NT2/D1 (cell line): Measurements from ENCODE around the gene LAG3.

Source experiments
- YY1 ChIP-seq: IDR thresholded peaks from 2 replicates; pipeline ENCODE4 v1.6.1; 2011; ENCODE audit not compliant: insufficient read length, insufficient read depth
- ZNF274 ChIP-seq: IDR thresholded peaks from 2 replicates; pipeline ENCODE4 v1.6.1; 2011; ENCODE audit warnings: mild to moderate bottlenecking, low read depth, low read length

DNA sequence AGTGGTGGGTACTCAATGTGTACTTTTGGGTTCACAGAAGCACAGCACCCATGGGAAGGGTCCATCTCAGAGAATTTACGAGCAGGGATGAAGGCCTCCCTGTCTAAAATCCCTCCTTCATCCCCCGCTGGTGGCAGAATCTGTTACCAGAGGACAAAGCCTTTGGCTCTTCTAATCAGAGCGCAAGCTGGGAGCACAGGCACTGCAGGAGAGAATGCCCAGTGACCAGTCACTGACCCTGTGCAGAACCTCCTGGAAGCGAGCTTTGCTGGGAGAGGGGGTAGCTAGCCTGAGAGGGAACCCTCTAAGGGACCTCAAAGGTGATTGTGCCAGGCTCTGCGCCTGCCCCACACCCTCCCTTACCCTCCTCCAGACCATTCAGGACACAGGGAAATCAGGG lies 47.8 kb downstream of the LAG3 start:
- no peak for TF ChIP-seq YY1
- TF ChIP-seq ZNF274: no peak
